Measurements from ENCODE around the gene CMTM5.
A peak's percentile ranks its signal among the peaks of the same experiment; 100 is the strongest.

Gene CMTM5

GRCh38 chr14:23346693-23347405 is 30.0 kb upstream of the CMTM5 start:
- WGBS (ENCODE audit: insufficient coverage) = 94% methylated on average over 21 of the region's 27 CpGs
- H3K27me3 ChIP-seq (replicated peaks in 2 of 5; ENCODE audit: control insufficient read depth in 4 of 5, insufficient read depth in 5 of 5, low read length in 4 of 5) = peaks cover 0 to 15% (median 0%) of the 10 kb centered on the region in 5 experiments
- POLR2A ChIA-PET = no interaction called here
- peaks cover 0 to 4% (median 3%) of the 10 kb centered on the region in 4 experiments for H3K4me1 ChIP-seq (ENCODE audit: control extremely low read depth in 1 of 4, control insufficient read depth in 4 of 4, insufficient read depth in 4 of 4, low read length in 3 of 4)
- H3K27ac ChIP-seq (ENCODE audit: insufficient read depth in 1 of 2, low read depth in 1 of 2, low read length in 2 of 2, poor library complexity in 1 of 2, severe bottlenecking in 2 of 2) = no peak overlapping the region
- H3K36me3 ChIP-seq (ENCODE audit: control insufficient read depth in 4 of 4, insufficient read depth in 4 of 4, low read length in 3 of 4) = no peaks in the 10 kb centered on the region
- H3K4me3 ChIP-seq (ENCODE audit: control insufficient read depth in 1 of 7, extremely low read depth in 1 of 7, insufficient read depth in 4 of 7, low read depth in 2 of 7, low read length in 6 of 7) = no peak overlapping the region
- no peaks in the 10 kb centered on the region for H3K9me3 ChIP-seq (ENCODE audit: control extremely low read depth in 1 of 5, control insufficient read depth in 4 of 5, insufficient read depth in 2 of 5, low read depth in 1 of 5, low read length in 4 of 5)
- DNase-seq = no peak
- CTCF ChIA-PET = interaction anchor here (1.3 to 3.3 kb wide), 11 partner anchors 9 to 213 kb away, joined by 3 to 28 read pairs (median 5); partner anchors contain the start of gene PABPN1

DNA sequence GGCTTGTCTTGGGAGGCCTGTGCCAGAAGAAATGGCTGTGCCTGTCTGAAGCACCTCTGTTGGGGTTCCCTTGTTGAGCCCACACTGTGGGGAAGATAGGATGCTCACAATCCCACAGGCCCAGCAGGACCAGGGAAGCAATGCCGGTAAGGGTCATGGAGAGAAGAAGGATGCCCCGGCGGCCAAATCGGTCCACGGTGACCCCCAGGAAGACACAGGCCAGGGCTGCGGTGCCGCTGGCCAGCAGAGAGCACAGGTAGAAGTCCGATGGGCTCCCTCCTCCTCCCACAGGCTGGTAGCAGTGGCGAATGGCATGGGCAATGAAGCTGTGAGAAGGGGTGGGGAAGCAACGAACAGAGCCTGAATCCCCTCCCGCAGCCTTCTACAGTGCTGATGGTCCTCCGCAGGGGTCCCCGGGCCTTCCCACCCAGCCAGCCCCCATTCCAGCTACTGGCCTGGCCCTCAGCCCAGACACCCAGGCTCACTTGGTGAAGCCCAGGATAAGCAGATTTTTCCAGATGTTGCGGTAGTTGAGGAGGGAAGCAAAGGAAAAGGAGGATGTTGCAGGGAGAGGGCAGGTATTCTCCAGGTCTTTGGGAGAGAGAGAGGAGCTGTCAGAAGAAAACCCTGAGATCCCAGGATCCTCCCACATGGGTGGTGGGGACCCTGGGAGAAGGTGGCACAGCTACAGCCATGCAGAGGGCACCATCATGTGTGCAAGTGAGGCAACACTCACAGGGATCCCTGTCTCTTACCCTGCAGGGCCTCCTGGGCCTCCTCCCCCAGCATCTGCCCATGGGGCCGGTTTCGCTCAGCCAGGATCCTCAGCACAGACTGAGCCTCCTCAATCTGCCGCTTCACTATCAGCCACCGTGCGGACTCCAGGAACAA is 29.2 kb upstream of the CMTM5 start:
- H3K27me3 ChIP-seq (replicated peaks in 2 of 5; ENCODE audit: control insufficient read depth in 4 of 5, insufficient read depth in 5 of 5, low read length in 4 of 5) = peaks cover 0 to 19% (median 0%) of the 10 kb centered on the region in 5 experiments
- WGBS (ENCODE audit: insufficient coverage) = 98% methylated on average over 13 of the region's 19 CpGs
- H3K4me3 ChIP-seq (ENCODE audit: control insufficient read depth in 1 of 7, extremely low read depth in 1 of 7, insufficient read depth in 4 of 7, low read depth in 2 of 7, low read length in 6 of 7) = no peak overlapping the region
- no peaks in the 10 kb centered on the region for H3K9me3 ChIP-seq (ENCODE audit: control extremely low read depth in 1 of 5, control insufficient read depth in 4 of 5, insufficient read depth in 2 of 5, low read depth in 1 of 5, low read length in 4 of 5)
- no peaks in the 10 kb centered on the region for H3K36me3 ChIP-seq (ENCODE audit: control insufficient read depth in 4 of 4, insufficient read depth in 4 of 4, low read length in 3 of 4)
- H3K27ac ChIP-seq (ENCODE audit: insufficient read depth in 1 of 2, low read depth in 1 of 2, low read length in 2 of 2, poor library complexity in 1 of 2, severe bottlenecking in 2 of 2) = no peak overlapping the region
- peaks cover 0 to 10% (median 10%) of the 10 kb centered on the region in 4 experiments for H3K4me1 ChIP-seq (ENCODE audit: control extremely low read depth in 1 of 4, control insufficient read depth in 4 of 4, insufficient read depth in 4 of 4, low read length in 3 of 4)
- ChIA-PET POLR2A (no interaction called here), CTCF (interaction anchor here (1.3 to 3.3 kb wide), 6 partner anchors 10 to 212 kb away, joined by 3 to 28 read pairs (median 4); no protein-coding TSS in a partner anchor)
- DNase-seq = no peak

GRCh38 chr14:23348297-23348655 is 28.6 kb upstream of the CMTM5 start:
- POLR2A ChIA-PET = no interaction called here

DNA sequence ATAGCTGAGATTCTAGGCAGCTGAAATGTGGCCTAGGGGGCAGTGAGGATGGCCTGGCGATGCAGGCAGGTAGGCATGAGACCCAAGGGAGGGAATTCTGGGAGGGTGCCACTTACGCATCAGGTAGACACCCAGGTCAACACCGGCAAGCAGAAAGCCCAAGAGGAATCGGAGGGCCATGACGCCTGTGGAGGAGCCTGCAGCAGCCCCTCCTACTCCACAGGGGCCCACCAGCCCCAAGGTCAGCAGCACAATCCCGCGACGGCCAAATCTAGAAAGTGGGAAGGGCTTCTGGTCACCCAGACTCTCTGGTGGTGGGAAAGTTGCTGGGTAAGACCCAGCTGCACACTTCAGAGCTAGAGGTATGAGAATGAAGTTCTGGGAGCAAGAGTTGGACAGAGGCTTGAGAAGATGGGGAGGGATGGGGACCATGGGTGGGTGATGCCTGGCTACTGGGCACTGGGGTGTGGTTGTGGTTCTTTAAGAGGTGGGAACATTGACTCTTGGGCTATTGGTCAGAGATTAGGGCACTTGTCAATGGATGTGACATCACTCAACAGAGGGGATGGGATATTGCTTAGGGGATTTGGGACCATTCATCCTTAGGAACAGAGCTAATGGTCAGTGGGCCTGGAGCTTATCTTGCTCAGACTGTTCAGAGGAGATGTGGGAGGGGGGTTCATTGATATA is 27.5 kb upstream of the CMTM5 start:
- Histone ChIP-seq H3K36me3 (ENCODE audit: control insufficient read depth in 4 of 4, insufficient read depth in 4 of 4, low read length in 3 of 4) (no peaks in the 10 kb centered on the region), H3K4me3 (ENCODE audit: control insufficient read depth in 1 of 7, extremely low read depth in 1 of 7, insufficient read depth in 4 of 7, low read depth in 2 of 7, low read length in 6 of 7) (no peak overlapping the region), H3K27me3 (replicated peaks in 2 of 5; ENCODE audit: control insufficient read depth in 4 of 5, insufficient read depth in 5 of 5, low read length in 4 of 5) (peaks cover 0 to 34% (median 6%) of the 10 kb centered on the region in 5 experiments), H3K27ac (ENCODE audit: insufficient read depth in 1 of 2, low read depth in 1 of 2, low read length in 2 of 2, poor library complexity in 1 of 2, severe bottlenecking in 2 of 2) (no peak overlapping the region), H3K4me1 (ENCODE audit: control extremely low read depth in 1 of 4, control insufficient read depth in 4 of 4, insufficient read depth in 4 of 4, low read length in 3 of 4) (peaks cover 0 to 16% (median 11%) of the 10 kb centered on the region in 4 experiments), H3K9me3 (ENCODE audit: control extremely low read depth in 1 of 5, control insufficient read depth in 4 of 5, insufficient read depth in 2 of 5, low read depth in 1 of 5, low read length in 4 of 5) (no peaks in the 10 kb centered on the region)
- DNase-seq = no peak
- ChIA-PET CTCF (interaction anchor here (0.7 to 1.0 kb wide), 3 partner anchors 18 to 31 kb away, joined by 3 to 5 read pairs (median 3); no protein-coding TSS in a partner anchor), POLR2A (interaction anchor here (0.6 kb wide), 1 partner anchor 14 kb away, joined by 3 read pairs; no protein-coding TSS in a partner anchor)
- 96% methylated on average over 4 of the region's 8 CpGs for WGBS (ENCODE audit: insufficient coverage)

More at GRCh38 chr14:23348297-23348655, 28.6 kb upstream of the CMTM5 start:
- Histone ChIP-seq H3K4me1 (ENCODE audit: control extremely low read depth in 1 of 4, control insufficient read depth in 4 of 4, insufficient read depth in 4 of 4, low read length in 3 of 4) (peaks cover 0 to 16% (median 11%) of the 10 kb centered on the region in 4 experiments), H3K27me3 (replicated peaks in 2 of 5; ENCODE audit: control insufficient read depth in 4 of 5, insufficient read depth in 5 of 5, low read length in 4 of 5) (peaks cover 0 to 24% (median 2%) of the 10 kb centered on the region in 5 experiments), H3K4me3 (ENCODE audit: control insufficient read depth in 1 of 7, extremely low read depth in 1 of 7, insufficient read depth in 4 of 7, low read depth in 2 of 7, low read length in 6 of 7) (no peak overlapping the region), H3K9me3 (ENCODE audit: control extremely low read depth in 1 of 5, control insufficient read depth in 4 of 5, insufficient read depth in 2 of 5, low read depth in 1 of 5, low read length in 4 of 5) (no peaks in the 10 kb centered on the region), H3K36me3 (ENCODE audit: control insufficient read depth in 4 of 4, insufficient read depth in 4 of 4, low read length in 3 of 4) (no peaks in the 10 kb centered on the region), H3K27ac (ENCODE audit: insufficient read depth in 1 of 2, low read depth in 1 of 2, low read length in 2 of 2, poor library complexity in 1 of 2, severe bottlenecking in 2 of 2) (no peak overlapping the region)
- no peak for DNase-seq
- CTCF ChIA-PET = interaction anchor here (1.0 to 1.5 kb wide), 3 partner anchors 11 to 32 kb away, joined by 4 to 5 read pairs (median 5); no protein-coding TSS in a partner anchor
- WGBS (ENCODE audit: insufficient coverage) = 100% methylated on average over 2 of the region's 6 CpGs

DNA sequence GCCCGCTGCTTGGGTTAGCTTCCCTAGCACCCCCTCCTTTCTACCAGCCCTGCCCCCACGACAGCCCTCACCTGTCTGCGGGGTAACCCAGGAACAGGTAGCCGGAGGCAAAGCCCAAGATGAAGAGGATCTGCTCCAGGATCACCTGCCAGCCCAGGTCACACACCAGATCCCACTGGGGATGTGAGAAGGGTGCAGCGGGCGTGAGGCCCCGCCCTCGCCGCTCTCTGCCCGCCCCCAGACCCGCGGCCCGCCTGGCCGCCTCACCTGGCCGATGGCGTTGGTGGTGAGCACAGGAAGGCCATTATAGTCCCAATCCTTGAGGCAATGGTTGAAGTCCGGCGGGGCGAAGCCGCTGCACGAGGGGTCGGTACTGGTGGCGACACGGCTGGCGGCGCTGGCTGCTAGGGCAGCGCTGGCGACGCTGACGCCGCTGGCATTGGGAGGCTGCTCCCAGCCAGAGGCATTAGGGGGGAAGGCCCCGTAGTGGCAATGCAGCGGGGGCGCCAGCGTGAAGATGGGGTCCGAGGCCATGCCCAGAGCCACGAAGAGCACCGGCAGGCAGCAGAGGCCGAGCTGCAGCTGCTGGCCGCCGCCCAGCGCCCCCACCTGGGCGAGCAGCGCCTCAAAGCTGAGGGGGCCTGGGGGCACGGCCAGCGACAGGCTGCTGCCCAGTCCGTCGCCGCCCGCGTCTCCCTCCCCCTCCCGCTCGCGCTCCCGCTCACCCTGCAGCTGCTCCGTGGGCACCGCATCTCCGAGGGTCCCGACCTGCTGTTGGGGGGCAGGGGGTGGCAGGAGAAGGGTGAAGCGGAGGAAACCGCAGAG is 25.0 kb upstream of the CMTM5 start:
- no peak overlapping the region for H3K27ac ChIP-seq (ENCODE audit: insufficient read depth in 1 of 2, low read depth in 1 of 2, low read length in 2 of 2, poor library complexity in 1 of 2, severe bottlenecking in 2 of 2)
- peak overlapping the region; percentile 45 to 85 (median 60) for H3K4me3 ChIP-seq (ENCODE audit: control insufficient read depth in 1 of 7, extremely low read depth in 1 of 7, insufficient read depth in 4 of 7, low read depth in 2 of 7, low read length in 6 of 7)
- CTCF ChIA-PET = interaction anchor here (0.5 to 3.0 kb wide), 4 partner anchors 18 to 753 kb away, joined by 3 to 27 read pairs (median 8); no protein-coding TSS in a partner anchor
- 13% methylated on average over 47 of the region's 61 CpGs for WGBS (ENCODE audit: insufficient coverage)
- H3K27me3 ChIP-seq (replicated peaks in 2 of 5; ENCODE audit: control insufficient read depth in 4 of 5, insufficient read depth in 5 of 5, low read length in 4 of 5) = peaks cover 0 to 45% (median 14%) of the 10 kb centered on the region in 5 experiments
- no peak for DNase-seq
- H3K4me1 ChIP-seq (ENCODE audit: control extremely low read depth in 1 of 4, control insufficient read depth in 4 of 4, insufficient read depth in 4 of 4, low read length in 3 of 4) = peaks cover 0 to 16% (median 11%) of the 10 kb centered on the region in 4 experiments
- no peaks in the 10 kb centered on the region for H3K9me3 ChIP-seq (ENCODE audit: control extremely low read depth in 1 of 5, control insufficient read depth in 4 of 5, insufficient read depth in 2 of 5, low read depth in 1 of 5, low read length in 4 of 5)
- H3K36me3 ChIP-seq (ENCODE audit: control insufficient read depth in 4 of 4, insufficient read depth in 4 of 4, low read length in 3 of 4) = no peaks in the 10 kb centered on the region
- POLR2A ChIA-PET = interaction anchor here (0.5 to 1.4 kb wide), 4 partner anchors 10 to 1883 kb away, joined by 3 read pairs; partner anchors contain the start of genes NGDN and PABPN1
